T follicular helper cell (primary cell): ENCODE data around the gene MUC4.

Source experiments
- DNase-seq: peaks from one replicate; pipeline ENCODE4 v3.0.0-alpha.2; 2020; ENCODE audit warnings: low read depth

MUC4 gene

DNA sequence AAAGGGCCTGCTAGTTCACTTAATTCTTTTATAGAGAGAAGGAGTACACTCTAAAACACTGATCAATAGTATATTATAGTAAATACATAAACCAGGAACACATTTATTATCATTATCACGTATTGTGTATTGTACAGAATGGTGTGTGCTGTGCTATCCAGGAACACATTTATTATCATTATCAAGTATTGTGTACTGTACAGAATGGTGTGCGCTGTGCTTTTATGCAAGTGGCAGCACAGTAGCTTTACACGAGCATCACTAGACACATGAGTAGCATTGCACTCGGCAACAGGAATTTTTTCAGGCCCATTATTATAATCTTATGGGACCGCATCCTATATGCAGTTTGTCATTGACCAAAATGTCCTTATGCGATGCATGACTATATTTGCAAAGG lies 111.9 kb downstream of the MUC4 start:
- DNase-seq = no peak

DNA sequence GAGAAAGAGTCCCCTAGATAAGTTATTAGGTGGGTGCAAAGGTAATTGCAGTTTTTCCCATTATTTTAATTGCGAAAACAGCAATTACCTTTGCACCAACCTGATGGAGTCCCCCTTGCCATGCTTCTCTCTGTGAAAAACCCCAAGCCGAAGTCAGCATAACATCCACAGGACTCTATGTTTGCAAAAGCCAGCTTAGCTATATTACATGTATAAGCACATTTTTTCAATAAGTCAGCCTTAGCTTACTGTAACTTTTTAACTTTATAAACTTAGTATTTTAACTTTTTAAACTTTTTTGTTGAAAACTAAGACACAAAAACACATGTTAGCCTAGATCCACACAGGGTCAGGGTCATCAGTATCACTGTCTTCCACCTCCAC lies 112.3 kb downstream of the MUC4 start:
- DNase-seq = no peak

DNA sequence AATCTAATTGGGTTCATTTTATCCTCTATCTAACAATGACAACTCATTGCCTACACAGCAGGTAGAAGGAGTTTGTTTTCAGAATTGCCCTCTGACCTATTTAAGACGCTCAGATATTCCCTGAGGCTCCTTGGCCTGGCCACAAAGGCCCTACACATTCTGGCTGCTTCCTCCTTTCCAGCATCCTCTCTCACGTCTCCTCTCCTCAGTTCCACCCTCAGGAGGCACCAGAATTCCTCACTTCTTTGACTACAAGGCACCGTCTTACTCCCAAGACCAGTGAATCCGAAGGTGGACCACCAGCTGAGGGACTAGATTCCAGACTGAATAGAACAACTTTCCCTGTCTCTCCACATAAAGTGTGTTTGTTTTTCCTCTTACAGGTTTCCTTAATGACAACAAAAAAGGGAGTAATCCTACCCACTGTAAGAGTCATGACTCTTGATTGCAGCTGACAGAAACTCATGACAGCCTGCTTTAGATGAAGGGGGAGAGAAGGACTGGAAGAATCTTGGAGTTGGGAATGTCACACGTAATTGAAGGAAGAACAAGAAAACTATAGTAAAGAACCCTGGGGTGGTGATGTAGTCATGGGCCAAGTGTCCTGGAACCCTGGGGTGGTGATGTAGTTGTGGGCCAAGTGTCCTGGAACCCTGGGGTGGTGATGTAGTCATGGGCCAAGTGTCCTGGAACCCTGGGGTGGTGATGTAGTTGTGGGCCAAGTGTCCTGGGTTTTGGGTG lies 112.9 kb downstream of the MUC4 start:
- DNase-seq = no peak

DNA sequence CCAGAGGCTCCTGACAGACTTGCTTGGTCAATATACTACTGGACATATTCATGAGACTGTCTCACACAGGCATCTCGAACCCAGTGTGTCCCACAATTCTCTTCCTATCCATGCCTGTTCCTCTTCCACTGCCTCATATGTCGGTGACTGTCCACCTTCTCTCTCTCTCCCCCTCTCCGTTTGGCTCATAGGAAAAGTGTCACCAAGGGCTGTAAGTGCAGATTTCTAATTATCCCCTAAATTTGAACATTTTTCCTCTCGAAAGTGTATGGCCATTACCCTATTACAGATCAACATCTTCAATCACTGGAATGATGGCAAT lies 113.4 kb downstream of the MUC4 start:
- DNase-seq = no peak

DNA sequence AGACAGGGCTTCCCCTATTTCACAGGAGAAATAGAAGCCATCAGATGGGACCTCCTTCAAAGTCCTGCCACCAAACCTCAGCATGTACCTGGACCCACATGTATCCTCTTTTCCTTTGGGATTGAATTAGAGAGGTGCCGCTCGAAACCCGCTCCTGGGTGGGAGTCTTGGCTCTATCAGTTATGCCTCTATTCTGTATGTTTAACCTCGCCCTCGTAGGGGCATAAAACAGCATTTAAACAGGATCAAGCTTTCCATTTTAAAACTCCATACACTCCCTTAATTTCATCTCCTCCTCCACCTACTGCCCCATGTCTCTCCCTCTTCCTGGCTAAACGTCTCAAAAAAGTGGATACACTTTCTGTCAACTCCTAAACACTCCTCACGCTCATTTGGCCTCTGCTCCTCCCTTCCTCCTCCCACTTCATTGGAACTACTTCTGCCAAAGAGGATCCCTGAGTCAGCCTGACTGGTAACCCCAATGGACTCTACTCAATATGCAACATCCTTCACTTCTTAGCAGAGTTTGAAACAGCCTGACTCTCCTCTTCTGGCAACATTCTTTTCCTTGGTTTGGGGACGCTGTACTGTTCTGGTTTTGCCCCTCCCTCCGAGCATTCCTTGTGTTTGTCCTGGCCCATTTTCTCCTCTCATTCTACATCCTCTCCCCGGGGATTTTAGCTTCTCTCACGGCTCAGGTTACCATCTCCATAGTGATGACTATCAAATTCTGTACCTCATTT lies 114.0 kb downstream of the MUC4 start:
- DNase-seq = no peak
